ENCODE data around the gene ANKRD16. TPM values are rescaled to one million over a fixed set of nuclear protein-coding genes. Genes with fewer than 3 reads are reported as not detected.
A peak's percentile ranks its signal among the peaks of the same experiment; 100 is the strongest.

Gene ANKRD16
- total and polyA plus RNA-seq, 2 of the 13 experiments (the other 11 are each of a cell fraction or from before 2014, with no cell fraction given): 8.0 to 11.4 TPM

DNA sequence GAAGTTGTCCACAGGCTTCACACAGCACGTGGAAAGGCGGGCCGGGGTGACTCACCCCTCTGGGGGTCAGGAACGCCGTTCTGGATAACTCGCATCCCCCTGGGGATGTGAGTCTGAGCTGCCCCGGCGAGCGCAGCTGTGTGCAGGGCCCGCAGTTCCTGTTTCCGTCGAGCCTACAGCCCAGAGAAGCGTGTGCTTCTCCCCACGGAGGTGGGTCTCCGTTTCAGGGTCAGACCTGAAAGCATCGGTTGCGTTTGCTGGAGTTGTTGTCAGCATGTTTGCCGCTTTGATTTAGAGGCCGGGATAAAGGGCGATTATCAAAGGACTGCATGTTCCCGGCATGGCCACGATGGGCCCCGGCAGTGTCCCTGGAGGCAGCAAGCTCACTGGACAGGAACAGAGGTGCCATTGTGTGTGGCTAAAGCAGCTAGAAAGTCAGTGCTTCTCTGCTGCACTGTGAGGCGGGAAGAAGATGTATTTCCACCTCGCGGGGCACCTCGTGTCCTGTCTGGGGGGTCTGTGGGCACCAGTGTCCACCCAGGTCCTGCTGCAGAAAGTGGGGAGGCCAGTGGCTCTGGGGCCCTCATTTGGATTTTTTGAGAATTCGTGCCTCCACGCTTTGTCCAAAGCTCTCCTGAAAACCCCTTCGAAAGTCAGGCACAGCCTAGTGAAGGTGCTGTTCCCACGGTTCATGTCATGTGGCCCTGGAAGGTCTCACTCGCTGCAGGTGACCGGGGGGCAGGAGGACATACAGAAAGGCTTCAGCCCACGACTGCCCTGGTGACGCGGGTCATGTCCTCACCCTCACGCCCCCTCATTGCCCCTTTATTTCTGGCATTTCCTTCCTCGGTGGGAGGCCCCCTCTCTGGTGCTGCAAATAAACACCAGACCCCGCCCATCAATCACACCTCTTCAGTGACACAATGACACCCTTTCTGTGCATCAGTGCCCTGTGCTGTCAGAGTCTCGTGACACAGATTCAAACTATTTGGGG lies 49.1 kb downstream of the ANKRD16 start (continued):
- TF ChIP-seq, protein P1, sequence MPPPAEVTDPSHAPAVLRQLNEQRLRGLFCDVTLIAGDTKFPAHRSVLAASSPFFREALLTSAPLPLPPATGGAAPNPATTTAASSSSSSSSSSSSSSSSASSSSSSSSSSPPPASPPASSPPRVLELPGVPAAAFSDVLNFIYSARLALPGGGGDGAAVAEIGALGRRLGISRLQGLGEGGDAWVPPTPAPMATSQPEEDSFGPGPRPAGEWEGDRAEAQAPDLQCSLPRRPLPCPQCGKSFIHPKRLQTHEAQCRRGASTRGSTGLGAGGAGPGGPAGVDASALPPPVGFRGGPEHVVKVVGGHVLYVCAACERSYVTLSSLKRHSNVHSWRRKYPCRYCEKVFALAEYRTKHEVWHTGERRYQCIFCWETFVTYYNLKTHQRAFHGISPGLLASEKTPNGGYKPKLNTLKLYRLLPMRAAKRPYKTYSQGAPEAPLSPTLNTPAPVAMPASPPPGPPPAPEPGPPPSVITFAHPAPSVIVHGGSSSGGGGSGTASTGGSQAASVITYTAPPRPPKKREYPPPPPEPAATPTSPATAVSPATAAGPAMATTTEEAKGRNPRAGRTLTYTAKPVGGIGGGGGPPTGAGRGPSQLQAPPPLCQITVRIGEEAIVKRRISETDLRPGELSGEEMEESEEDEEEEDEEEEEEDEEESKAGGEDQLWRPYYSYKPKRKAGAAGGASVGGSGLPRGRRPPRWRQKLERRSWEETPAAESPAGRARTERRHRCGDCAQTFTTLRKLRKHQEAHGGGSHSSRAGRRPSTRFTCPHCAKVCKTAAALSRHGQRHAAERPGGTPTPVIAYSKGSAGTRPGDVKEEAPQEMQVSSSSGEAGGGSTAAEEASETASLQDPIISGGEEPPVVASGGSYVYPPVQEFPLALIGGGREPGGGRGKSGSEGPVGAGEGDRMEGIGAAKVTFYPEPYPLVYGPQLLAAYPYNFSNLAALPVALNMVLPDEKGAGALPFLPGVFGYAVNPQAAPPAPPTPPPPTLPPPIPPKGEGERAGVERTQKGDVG (CRISPR knock-in tag; IDR thresholded peaks at IDR 0.05; ENCODE audit: borderline replicate concordance): peak; percentile 67; the same call in 1 of the 2 replicates
- TF ChIP-seq, protein P2, sequence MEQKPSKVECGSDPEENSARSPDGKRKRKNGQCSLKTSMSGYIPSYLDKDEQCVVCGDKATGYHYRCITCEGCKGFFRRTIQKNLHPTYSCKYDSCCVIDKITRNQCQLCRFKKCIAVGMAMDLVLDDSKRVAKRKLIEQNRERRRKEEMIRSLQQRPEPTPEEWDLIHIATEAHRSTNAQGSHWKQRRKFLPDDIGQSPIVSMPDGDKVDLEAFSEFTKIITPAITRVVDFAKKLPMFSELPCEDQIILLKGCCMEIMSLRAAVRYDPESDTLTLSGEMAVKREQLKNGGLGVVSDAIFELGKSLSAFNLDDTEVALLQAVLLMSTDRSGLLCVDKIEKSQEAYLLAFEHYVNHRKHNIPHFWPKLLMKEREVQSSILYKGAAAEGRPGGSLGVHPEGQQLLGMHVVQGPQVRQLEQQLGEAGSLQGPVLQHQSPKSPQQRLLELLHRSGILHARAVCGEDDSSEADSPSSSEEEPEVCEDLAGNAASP (CRISPR knock-in tag; IDR thresholded peaks at IDR 0.05; ENCODE audit: borderline replicate concordance): no peak
- TF ChIP-seq ZNF607 (CRISPR knock-in tag; IDR thresholded peaks at IDR 0.05; ENCODE audit: borderline replicate concordance) (peak; percentile 21; the same call in 1 of the 2 replicates), ZNF747 (CRISPR knock-in tag; IDR thresholded peaks at IDR 0.05; ENCODE audit: borderline replicate concordance) (peak; percentile 74; the same call in 1 of the 2 replicates), NCOA2 (CRISPR knock-in tag; IDR thresholded peaks at IDR 0.05) (0 out of 2 replicates have a peak, but pooled peaks have one; percentile 46), ZNF34 (CRISPR knock-in tag; IDR thresholded peaks at IDR 0.05; ENCODE audit: borderline replicate concordance) (0 out of 2 replicates have a peak, but pooled peaks have one; percentile 67), ZNF777 (CRISPR knock-in tag; IDR thresholded peaks at IDR 0.05) (peak; percentile 92)
- TF ChIP-seq, protein P3, sequence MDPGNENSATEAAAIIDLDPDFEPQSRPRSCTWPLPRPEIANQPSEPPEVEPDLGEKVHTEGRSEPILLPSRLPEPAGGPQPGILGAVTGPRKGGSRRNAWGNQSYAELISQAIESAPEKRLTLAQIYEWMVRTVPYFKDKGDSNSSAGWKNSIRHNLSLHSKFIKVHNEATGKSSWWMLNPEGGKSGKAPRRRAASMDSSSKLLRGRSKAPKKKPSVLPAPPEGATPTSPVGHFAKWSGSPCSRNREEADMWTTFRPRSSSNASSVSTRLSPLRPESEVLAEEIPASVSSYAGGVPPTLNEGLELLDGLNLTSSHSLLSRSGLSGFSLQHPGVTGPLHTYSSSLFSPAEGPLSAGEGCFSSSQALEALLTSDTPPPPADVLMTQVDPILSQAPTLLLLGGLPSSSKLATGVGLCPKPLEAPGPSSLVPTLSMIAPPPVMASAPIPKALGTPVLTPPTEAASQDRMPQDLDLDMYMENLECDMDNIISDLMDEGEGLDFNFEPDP (CRISPR knock-in tag; conservative IDR thresholded peaks at IDR 0.05): 0 out of 2 replicates have a peak, but pooled peaks have one; percentile 41
- TF ChIP-seq, protein P4, sequence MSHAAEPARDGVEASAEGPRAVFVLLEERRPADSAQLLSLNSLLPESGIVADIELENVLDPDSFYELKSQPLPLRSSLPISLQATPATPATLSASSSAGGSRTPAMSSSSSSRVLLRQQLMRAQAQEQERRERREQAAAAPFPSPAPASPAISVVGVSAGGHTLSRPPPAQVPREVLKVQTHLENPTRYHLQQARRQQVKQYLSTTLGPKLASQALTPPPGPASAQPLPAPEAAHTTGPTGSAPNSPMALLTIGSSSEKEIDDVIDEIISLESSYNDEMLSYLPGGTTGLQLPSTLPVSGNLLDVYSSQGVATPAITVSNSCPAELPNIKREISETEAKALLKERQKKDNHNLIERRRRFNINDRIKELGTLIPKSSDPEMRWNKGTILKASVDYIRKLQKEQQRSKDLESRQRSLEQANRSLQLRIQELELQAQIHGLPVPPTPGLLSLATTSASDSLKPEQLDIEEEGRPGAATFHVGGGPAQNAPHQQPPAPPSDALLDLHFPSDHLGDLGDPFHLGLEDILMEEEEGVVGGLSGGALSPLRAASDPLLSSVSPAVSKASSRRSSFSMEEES (CRISPR knock-in tag; IDR thresholded peaks at IDR 0.05): peak; percentile 30; the same call in 1 of the 2 replicates
- TF ChIP-seq, protein P5, sequence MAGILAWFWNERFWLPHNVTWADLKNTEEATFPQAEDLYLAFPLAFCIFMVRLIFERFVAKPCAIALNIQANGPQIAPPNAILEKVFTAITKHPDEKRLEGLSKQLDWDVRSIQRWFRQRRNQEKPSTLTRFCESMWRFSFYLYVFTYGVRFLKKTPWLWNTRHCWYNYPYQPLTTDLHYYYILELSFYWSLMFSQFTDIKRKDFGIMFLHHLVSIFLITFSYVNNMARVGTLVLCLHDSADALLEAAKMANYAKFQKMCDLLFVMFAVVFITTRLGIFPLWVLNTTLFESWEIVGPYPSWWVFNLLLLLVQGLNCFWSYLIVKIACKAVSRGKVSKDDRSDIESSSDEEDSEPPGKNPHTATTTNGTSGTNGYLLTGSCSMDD (CRISPR knock-in tag; IDR thresholded peaks at IDR 0.05): no peak
- TF ChIP-seq, protein P6, sequence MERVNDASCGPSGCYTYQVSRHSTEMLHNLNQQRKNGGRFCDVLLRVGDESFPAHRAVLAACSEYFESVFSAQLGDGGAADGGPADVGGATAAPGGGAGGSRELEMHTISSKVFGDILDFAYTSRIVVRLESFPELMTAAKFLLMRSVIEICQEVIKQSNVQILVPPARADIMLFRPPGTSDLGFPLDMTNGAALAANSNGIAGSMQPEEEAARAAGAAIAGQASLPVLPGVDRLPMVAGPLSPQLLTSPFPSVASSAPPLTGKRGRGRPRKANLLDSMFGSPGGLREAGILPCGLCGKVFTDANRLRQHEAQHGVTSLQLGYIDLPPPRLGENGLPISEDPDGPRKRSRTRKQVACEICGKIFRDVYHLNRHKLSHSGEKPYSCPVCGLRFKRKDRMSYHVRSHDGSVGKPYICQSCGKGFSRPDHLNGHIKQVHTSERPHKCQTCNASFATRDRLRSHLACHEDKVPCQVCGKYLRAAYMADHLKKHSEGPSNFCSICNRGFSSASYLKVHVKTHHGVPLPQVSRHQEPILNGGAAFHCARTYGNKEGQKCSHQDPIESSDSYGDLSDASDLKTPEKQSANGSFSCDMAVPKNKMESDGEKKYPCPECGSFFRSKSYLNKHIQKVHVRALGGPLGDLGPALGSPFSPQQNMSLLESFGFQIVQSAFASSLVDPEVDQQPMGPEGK (CRISPR knock-in tag; IDR thresholded peaks at IDR 0.05): peak; percentile 26; the same call in 1 of the 2 replicates
